ENCODE measurements around the gene MAFF.

GRCh38 chr22:38165922-38166593 lies 35.7 kb upstream of the MAFF start:
- no peak for TF ChIP-seq POLR2AphosphoS5 (IDR thresholded peaks at IDR 0.05)
- TF ChIP-seq CTCF (IDR thresholded peaks at IDR 0.05), result no peak
- no peak for TF ChIP-seq EP300 (IDR thresholded peaks at IDR 0.05)

Data from stomach (tissue), 4 donors.